GM18861 (cell line): Measurements from ENCODE around the gene CHCHD6.

Experiments
- ATAC-seq: cut with Tn5 transposase; IDR thresholded peaks from one replicate; pipeline ENCODE4 v1.9.1; 2021; ENCODE audit not compliant: unreplicated experiment

Gene CHCHD6

DNA sequence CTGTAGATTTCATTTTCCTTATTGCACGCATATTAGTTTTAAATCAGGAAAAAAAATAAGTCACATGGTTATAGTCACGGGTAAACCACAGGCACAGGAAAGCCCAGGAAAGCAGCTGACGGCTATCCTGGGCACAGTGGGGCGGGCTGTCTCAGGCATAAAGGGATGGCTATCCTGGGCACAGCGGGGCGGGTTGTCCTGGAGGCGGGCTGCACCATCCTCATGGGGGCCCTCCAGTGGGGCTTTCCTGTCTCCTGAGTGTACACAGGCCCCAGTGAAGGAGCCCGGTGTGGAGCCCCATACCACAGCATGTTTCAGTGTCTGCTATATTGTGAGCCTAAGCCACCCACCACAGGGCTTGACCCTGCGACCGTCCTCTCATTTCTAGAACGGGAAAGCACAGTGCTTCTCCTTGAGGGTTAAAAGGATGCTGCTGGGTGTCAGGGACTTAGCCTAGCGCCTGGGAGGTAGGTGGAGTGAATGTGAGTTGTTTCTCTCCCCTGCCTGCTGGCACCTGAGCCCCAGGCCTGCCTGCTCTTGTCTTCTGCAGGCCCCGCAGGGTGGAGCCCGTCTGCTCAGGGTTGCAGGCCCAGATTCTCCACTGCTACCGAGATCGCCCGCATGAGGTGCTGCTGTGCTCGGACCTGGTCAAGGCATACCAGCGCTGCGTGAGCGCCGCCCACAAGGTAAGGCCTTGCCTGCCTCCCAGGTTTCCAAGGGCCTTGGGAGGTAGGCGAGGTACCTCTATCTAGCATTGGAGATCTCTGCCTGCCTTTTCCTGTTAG lies 253.0 kb downstream of the CHCHD6 start:
- no peak for ATAC-seq

DNA sequence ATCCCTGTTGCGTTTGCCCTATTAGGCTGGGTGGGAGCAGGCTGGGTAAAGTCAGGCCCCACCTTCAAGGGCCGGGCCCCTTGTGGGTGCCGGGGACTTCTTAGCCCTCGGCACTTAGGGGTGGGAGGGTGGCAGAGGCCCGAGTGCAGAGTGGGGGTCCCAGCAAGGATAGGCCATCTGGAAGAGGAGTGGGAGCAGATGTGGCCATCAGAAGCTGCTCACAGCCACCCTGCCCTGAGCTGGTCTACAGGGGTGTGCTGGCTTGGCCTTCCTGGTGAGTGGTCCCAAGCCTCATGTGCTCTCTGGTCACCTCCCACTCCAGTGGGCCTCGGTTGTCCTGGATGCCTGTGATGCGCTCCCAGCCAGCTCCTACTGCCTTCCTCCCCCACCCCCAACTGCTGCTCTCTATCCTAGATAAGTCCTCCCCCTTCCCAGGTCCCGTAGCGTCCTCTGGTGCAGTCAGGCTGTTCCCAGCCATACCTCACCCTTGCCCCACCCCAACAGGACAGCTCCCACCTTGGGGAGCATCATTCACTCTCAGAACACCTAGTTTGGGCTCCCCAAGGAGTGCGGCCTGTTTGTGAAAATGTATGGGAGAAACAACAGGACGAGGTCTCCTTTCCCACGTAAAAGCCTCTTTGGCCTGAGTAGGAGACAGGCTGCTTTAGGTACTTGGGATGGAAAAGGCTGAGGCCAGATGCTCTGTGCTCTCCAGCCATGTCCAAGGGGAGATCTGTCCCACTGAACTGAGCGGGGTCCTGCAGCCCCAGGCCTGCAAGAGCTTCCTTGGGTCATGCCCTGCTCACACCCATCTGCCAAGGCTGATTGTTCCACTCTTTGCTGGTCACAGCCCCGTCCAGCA lies 254.0 kb downstream of the CHCHD6 start:
- no peak for ATAC-seq

DNA sequence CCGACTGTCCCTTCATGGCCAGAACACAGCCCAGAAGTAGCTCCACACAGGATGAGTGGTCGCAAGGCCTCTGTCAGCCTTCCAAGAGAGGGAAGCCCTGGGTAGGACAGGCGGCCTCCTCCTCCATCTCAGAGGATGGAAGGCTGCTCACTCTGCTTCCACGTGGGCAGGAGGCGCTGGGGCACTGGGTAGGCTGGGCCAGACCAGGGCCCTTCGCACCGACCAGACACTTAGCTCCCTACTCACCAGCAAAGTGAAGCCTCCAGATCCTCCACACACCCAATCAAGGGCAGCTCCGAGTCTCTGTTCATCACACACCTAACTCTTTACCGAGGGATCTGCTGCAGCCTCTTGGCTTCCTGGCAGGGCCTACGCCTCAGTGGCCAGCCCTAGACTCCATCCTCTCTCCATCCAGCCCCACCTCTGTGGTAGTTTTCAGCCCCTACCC lies 254.6 kb downstream of the CHCHD6 start:
- ATAC-seq = no peak

DNA sequence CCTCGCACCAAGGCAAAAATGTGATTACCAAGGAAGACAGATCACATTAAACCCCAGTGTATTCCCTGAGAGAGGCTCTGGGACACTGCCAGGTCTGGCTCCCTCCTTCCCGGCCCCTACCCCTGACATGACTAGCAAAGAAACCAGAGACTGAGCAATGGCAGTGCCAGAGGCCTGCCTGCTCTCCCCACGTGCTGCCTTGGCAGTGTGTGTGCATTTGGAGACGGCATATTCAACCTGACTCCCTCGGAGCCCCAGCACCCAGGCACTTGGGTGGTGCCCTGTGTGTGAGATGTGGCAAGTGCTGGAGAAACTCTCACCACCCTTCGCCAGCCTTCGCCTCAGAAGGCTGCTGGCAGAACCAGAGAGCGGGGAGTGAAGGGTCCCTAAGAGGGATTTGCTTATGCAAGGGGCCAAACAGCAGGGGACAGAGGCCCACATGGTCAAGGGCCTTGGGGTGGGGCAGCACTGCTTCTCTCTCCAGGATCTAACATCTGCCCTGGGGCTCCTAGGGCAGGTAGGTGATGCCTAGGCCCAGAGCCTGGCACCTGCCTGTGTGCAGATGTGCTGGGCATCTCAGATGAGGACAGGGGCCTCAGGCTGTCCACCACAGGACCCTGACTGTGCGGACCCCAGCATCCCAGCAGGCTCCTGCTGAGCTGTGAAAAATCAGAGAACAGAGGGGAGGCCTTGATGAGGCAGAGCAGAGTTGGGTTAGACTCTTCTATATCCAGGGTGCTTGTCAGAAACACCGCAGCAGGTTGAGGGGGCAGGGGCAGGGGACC lies 255.3 kb downstream of the CHCHD6 start:
- no peak for ATAC-seq

DNA sequence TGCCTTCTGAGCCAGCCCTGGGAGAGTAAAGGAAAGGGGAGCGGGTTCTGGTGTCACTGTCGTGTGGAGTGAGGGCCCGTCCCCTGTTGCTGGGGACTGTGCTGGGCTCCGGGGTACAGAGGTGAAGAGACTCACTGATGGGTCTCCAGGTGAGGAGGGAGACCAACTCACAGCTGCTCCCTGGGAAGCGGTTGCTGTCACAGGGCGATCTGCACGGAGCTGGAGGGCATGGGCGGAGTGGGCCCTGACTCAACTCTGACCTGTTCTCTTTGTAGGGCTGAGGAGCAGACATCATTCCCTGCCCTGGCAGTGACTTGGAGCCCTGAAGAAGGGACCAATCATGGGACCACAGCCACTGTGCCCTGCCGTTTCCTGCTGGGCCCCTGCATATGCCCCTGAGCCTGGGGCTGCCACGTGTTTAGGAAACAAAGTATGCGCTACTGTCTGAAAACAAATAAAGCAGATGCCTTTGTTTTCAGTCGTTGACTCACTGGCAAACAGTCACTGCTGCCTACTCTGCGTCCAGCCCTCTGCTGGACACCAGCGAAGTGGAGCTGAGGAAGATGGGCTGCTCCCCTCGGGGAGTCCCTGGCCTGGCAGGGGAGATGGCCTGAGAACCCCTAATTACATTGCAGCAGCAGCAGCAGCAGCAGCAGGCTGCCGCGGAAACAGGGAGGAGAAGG lies 256.0 kb downstream of the CHCHD6 start:
- no peak for ATAC-seq

DNA sequence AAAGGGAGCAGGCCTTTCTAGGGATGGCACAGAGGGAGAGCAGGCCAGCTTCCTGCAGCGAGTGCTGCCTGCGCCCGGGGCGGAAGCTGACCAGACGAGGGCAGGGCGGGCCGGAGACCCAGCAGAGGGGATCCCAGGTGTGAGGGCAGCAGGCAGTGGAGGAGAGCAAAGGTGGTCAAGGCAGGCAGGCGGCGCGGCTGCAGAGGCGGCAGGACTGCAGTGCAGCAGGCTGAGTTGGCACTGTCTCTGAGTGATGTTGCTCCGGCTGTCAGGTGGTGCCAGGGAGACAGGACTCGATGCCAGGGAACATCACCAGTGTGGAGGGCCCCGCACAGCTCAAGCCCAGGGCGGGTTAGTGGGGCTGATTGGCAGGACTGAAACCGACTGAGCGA lies 256.6 kb downstream of the CHCHD6 start:
- no peak for ATAC-seq

DNA sequence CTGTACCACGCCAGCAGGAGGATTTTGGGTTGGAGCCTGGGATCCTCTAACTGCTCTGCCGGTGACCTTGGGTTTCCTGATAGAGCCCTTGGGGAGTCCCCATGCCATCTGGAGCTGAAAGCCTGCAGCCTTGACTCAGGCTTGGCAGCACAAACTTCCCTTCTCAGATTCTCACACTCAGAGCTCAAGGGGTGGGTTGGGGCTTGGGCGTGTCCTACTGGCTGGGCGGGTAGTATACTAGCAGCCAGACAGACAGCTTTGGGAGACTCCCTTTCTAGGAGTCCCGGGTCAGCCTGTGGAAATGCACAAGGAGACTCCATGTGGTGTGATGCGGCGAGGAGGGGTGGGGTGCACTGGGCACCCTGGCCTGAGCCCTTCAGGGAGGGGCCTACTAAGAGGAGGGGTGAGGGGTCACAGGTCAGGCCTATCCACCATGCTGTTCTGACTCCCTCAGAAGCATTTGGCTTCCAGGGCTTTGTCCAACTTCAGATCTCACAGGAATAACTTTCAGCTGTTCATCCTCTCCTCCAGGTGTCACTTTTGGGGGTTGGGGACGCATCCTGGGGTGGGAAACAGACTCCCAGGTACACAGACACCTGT lies 257.3 kb downstream of the CHCHD6 start:
- peak; percentile 75 for ATAC-seq

DNA sequence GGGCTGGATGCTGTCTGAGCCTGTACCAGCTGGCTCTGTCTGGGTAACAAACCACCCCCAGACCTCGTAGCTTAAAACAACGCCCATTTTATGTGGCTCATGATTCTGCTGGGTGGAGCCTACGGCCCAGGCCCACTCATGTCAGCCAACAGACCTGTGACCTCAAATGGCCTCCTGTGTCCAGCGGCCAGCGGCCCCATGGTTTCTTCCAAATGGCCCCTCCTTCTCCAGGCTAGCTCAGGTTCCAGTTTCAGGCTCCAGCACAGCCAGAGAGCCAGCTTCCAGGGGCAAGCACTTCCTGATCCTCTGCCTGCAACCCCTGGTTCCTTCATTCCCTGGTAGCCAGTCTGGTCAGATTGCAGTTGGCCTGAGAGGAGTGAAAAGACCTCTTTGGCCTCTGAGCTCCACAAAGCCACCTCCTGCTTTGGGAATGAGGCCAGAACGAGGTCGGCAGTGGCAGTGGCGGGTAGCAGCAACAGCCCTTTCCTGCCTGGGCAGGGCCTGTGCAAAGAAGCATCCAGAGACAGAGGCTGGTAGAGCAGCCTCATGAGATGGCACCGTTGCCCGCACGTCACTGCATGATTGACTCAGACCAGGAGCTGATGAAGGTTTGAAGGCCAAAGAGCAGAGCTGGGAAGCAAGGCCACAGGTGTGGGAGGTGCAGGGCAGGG lies 257.9 kb downstream of the CHCHD6 start:
- no peak for ATAC-seq

DNA sequence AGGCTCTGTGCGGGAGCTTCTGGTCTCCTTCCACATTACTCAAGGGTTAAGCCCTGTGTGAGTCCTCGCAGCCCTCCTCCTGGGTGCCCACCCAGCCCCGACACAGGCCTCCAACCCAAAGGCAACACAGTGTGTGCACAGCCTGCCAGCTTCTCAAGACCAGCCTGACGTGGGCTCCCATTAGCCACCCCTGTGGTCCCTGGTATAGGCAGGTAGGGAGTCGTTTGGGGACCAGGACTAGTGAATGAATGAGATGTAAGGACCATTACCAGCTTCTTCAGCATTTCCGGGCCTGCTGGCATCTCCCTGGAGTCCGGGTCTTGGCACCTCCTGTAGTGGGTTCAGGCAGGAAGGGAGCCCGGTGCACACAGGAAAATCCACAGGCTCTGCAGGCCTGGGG lies 258.7 kb downstream of the CHCHD6 start:
- ATAC-seq = no peak

DNA sequence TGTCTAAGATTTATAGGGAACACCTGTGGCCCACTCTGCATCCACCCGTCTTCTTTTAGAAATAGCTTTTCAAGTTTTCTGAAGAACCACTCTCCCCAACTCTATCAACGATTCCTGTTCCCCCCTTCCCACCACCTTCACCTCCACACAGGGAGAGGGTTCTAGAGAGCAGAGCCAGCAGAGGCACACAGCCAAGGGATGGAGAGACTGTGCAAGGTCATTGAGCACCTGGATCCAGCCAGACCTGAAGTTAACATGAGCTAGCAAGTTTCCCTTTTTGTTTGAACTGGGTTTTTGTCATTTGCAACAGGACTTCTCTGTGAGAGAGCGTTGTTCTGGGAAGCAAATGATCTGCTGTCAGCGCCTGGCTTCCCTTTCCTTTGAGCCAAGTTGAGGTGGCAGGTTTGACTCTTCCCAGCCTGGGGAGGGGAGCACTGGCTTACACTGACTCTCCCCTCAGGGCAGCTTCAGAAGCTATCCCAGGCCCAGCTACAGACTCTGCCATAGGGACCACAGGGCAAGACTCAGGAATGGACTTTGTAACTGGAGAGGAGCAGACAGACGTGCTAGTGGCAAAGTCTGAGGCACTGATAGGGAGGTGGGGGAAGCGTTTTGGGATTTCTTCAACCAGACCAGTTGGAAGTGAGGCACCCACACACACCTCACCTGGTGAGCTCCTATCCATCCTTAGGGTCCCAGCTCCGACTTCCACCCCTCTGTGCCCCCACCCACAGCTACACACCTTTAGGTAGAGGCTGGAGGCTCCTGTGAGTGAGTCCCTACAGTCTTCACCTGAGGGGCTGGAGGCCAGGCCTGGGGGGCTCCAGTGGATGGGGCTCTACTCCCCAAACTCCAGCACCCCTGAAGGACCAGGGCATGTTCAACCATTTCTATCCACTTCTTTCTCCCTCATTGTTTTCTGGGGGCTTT lies 259.5 kb downstream of the CHCHD6 start:
- no peak for ATAC-seq

DNA sequence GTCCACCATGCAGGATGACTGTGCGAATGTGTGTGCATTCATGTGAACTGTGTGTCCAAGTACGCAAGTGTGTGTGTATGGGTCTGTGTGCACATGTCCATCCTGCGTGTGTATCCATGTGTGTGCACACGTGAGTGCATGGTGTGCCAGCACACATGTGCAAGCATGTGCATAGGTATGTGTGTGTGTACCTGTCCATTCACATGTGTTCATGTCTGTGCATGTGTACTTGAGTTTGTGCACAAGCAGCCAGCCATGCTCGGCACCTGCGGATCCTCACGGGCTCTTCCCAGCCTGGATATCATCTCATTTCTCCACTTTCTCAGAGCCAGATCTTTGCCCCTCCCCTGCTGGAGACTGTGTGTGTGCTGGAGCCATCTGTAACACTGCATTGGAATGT lies 260.2 kb downstream of the CHCHD6 start:
- no peak for ATAC-seq

DNA sequence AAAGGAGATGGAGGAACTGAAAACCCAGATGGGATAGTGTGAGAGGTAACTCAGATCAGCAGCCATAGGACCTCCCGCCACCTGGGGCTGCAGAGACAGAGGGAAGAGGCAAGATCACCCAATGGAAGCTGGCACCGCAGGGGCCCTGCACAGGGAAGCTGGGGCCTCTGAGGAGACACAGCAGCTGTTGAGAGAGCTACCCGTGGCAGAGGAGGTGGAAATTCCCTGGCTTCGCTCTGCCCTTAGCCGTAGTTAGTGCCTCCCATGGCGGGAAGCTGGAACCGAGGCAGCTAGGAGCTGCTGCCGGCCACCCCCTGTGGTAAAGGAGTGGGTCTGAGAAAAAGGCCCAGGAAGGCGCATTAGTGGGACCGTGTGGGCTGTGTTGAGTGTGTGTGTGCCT lies 260.9 kb downstream of the CHCHD6 start:
- no peak for ATAC-seq

DNA sequence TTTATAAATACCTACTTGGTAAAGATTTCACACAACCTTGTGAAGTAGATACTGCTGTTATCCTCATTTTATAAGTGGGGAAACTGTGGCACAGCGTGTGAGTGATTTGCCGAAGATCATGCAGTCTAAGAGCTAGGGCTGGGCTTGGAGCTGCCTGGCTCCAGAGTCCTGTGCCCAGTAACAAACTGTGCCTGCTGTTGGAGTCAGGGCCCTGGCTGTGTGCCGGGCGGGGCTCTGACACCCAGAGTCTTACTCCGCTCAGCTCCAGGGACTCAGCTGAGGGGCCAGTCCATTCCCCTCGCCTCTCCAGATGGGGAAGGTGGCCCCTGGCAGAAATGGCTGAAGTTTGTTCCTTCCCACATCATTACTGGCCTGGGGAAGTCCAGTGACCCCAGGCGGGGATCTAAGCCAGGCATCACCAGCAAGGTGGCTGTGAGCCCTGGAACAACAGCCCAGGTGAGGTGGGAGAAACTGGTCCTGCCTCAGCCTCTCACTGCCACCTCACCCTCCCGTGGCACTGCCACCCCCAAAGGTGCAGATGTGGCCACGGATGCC lies 261.6 kb downstream of the CHCHD6 start:
- no peak for ATAC-seq

DNA sequence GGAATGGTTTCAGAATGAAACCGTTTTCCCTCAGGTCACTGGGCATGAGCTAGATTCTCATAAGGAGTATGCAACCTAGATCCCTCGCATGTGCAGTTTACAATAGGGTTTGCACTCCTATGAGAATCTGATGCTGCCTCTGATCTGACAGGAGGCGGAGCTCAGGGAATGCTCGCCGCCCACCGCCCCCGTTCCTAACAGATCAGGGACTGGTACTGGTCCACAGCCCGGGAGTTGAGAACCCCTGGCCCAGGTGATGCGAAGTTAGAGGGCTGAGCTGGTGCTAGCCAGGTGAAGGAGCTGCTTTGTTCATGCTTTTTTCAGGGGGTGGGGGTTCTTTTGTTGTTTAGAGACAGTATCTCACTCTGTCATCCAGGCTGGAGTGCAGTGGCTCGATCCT lies 263.3 kb downstream of the CHCHD6 start:
- ATAC-seq = no peak

DNA sequence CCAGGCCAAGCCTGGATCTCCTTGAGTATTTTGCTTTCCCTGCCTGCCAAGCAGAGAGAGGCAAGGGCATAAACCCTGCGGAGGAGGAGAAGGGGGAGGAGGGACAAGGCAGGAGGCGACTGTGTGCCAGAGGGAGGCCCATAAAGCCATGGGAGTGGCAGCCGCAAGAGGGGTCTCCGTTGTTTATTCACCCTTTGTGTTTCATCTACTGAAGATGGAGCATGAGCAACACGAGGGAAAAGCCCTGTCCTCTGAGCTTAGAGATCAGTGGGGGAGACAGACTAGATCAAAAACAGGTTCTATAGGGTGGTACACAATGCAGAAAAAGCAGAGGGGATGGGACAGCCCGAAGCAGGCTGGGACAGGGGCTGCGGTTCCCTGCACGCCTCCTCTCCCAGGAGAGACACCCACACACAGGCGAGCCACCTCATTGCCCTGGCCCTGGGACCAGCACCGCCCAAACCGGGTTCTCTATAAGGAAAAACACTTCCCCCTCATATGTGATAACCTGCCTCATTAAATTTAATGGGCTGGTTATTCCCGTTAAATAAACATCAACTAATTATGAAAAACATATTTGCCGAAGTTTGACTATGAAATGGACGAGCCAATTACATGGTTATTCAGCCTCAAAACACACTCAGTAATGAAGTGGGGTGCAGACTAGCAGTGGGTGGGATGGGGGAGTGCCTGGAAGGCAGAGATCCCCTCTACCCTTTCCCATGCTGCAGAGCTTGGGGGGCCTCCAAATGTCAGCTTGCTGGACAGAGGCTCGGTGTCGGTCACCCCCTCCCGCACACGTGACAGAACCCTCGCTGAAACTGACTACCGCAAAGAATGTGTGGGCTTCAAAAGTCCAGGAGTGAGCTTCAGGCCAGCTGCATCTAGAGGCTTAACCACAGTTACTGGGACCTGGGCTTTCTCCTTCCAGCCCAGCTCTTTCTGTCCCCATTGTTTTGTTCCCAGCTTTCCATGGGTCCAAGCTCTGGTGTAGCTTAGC lies 264.7 kb downstream of the CHCHD6 start:
- no peak for ATAC-seq

DNA sequence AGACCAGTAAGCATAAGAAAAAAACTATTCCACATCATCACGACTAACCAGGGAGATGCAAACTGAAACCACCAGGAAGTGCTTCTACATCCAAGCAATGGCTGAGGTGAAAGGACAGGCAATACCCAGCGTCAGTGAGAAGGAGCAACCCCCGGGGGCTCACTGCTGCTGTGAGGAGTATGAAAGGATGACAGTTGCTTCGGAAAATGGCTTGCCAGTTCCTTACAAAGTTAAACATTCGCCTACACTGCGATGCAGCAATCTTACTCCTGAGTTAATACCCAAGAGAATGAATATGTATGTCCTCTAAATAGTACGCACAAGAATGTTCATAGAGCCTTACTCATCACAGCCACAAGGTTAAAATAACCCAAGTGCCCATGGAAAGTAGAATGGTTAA lies 265.5 kb downstream of the CHCHD6 start:
- ATAC-seq = no peak

DNA sequence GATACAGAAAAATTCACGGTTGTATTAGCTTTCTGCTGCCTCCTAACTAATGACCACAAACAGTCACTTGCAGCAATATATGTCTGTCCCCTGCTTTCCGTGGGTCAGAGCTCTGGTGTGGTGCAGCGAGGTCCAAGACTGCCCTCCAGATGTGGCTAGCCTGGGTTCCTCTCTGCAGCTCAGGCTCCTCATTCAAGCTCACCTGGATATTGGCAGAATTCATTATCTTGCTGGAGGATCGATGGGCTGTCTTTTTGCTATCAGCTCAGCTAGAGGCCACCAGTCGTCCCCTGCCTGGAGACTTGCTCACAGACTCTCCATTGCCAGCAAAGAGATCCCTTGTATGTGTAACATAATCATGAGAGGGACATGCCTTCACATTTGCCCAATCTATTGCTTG lies 266.1 kb downstream of the CHCHD6 start:
- no peak for ATAC-seq
